Measurements from ENCODE around the gene PIAS1.

DNA sequence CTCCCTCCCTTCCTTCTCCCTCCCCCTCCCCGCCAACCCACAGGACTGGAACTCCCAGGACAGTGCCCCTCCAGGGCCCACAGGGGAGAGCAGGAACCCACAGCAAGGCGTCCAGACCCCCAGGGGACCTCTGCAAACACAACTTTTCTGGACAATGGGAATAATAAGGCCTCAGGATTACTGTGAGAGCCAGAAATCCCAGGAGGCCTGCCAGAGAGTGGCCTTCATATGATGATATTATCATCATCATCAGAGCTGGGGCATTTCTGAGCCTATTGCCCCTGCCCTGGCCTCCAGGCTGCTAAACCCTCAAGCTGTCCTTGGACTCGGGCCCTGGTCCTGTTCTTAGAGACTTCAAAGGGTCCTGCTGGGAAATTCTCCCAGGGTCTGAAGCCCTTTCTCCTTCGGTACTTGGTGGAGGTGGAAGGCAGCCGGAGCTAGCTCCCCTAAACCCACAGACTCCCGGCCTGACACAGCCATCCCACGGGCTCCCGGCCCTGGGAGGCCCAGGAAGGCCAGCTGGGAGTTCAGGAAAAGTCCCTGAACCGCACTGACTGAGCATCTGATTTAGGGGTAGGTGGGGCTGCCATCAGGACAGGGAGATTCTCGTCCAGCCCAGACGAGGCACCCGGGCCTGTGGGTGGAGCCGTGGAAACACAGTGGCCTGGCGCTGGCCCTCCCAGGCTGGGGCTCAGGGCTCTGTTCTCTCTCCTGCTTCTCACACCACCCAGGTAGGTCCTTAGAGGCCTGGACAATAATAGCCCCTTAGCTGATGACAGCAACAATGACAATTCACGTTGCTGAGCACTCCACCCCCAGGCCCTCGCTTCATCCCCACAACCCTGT is 146.1 kb downstream of the PIAS1 start:
- TF ChIP-seq RAD21 (conservative IDR thresholded peaks at IDR 0.05 in 1 of 2, IDR thresholded peaks at IDR 0.05 in 1 of 2) (no peak), MAX (IDR thresholded peaks at IDR 0.05) (no peak), NR3C1 (IDR thresholded peaks at IDR 0.05) (no peak), FOSL2 (IDR thresholded peaks at IDR 0.05) (no peak), FOSL2 (CRISPR knock-in tag; IDR thresholded peaks at IDR 0.05) (no peak), EHMT2 (IDR thresholded peaks at IDR 0.05; ENCODE audit: low read depth) (no peak), JUNB (IDR thresholded peaks at IDR 0.05) (no peak), HMGXB4 (CRISPR knock-in tag; IDR thresholded peaks at IDR 0.05; ENCODE audit: borderline replicate concordance) (no peak), RCOR1 (IDR thresholded peaks at IDR 0.05; ENCODE audit: low read depth, low read length) (no peak), SMC3 (IDR thresholded peaks at IDR 0.05) (no peak), RFX5 (IDR thresholded peaks at IDR 0.05) (no peak)
- TF ChIP-seq, protein P1, sequence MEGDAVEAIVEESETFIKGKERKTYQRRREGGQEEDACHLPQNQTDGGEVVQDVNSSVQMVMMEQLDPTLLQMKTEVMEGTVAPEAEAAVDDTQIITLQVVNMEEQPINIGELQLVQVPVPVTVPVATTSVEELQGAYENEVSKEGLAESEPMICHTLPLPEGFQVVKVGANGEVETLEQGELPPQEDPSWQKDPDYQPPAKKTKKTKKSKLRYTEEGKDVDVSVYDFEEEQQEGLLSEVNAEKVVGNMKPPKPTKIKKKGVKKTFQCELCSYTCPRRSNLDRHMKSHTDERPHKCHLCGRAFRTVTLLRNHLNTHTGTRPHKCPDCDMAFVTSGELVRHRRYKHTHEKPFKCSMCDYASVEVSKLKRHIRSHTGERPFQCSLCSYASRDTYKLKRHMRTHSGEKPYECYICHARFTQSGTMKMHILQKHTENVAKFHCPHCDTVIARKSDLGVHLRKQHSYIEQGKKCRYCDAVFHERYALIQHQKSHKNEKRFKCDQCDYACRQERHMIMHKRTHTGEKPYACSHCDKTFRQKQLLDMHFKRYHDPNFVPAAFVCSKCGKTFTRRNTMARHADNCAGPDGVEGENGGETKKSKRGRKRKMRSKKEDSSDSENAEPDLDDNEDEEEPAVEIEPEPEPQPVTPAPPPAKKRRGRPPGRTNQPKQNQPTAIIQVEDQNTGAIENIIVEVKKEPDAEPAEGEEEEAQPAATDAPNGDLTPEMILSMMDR (IDR thresholded peaks at IDR 0.05): no peak
